GM12878 (cell line): ENCODE results near the gene DZIP1L. TPM values are rescaled to one million over a fixed set of nuclear protein-coding genes. Genes with fewer than 3 reads are reported as not detected.

Source experiments
- ATAC-seq: fragments of 200-7000 bp; cut with Tn5 transposase; 3 replicates; pipeline ENCODE4 v1.9.1; 2020; ENCODE audit warnings: mild to moderate bottlenecking, moderate library complexity
- BruUV-seq: library from RNA; stranded (reverse); fragments of 400-500 nt; replicated peaks from 2 replicates; lab custom pipeline; 2021; lab: Mats Ljungman, UMichigan
- CTCF ChIA-PET: fragments of 300-600 bp; sonication (Branson Sonifier 250); formaldehyde crosslinking; extraction: SDS; loops from one replicate; lab custom pipeline; 2021; ENCODE audit warnings: inconsistent platforms; lab: Yijun Ruan, JAX
- POLR2A ChIA-PET: fragments of 350-600 bp; formaldehyde crosslinking; extraction: SDS; loops from one replicate; lab custom pipeline; 2021; ENCODE audit warnings: inconsistent platforms; lab: Charles Lee
- RAD21 ChIA-PET: fragments of 300-600 bp; sonication (Branson Sonifier 250); formaldehyde crosslinking; loops from one replicate; lab custom pipeline; 2023; ENCODE audit warnings: antibody characterized with exemption; ENCODE audit not compliant: unreplicated experiment; lab: Charles Lee
- SMC1A ChIA-PET: fragments of 300-600 bp; sonication (Branson Sonifier 250); formaldehyde crosslinking; loops from one replicate; lab custom pipeline; 2023; ENCODE audit not compliant: unreplicated experiment, uncharacterized antibody; lab: Charles Lee
- DNase-seq: peaks from one replicate; pipeline ENCODE4 v3.0.0-alpha.2; 2011; ENCODE audit warnings: low read depth, low spot score
- FAIRE-seq: peaks from 3 replicates; lab custom pipeline; 2011; peaks lifted over from hg19 to GRCh38; lab: Jason Lieb, UNC
- H2AFZ ChIP-seq: 2 replicates; pipeline ENCODE4 v1.6.0; 2011; ENCODE audit warnings: low read depth, low read length, control low read depth; ENCODE audit not compliant: control insufficient read depth
- H3K27ac ChIP-seq: 2 replicates; pipeline ENCODE4 v1.5.1; 2011; ENCODE audit warnings: control low read depth; ENCODE audit not compliant: control insufficient read depth, insufficient read depth
- H3K27me3 ChIP-seq, 2 experiments: replicated peaks in 1 of 2; 2 replicates each; pipeline versions ENCODE4 v1.6.0 to v1.6.1; 2011; ENCODE audit warnings: low read length in 1 of 2; ENCODE audit not compliant: control insufficient read depth in 2 of 2, insufficient read depth in 2 of 2
- H3K36me3 ChIP-seq, 2 experiments: 2 replicates each; pipeline ENCODE4 v1.5.1; 2011; ENCODE audit warnings: low read length in 1 of 2; ENCODE audit not compliant: control insufficient read depth in 2 of 2, insufficient read depth in 2 of 2
- H3K4me1 ChIP-seq: 2 replicates; pipeline ENCODE4 v1.6.1; 2011; ENCODE audit warnings: mild to moderate bottlenecking, low read length, moderate library complexity, mixed read lengths; ENCODE audit not compliant: control insufficient read depth, insufficient read depth
- H3K4me2 ChIP-seq: 2 replicates; pipeline ENCODE4 v1.6.0; 2011; ENCODE audit warnings: control low read depth; ENCODE audit not compliant: control insufficient read depth, insufficient read depth
- H3K4me3 ChIP-seq: fragments of 200-600 bp; sonication (generic); 2 replicates; pipeline ENCODE4 v1.5.1; 2016
- H3K79me2 ChIP-seq: 2 replicates; pipeline ENCODE4 v1.6.0; 2011; ENCODE audit warnings: low read length; ENCODE audit not compliant: control insufficient read depth, insufficient read depth
- H3K9ac ChIP-seq: 2 replicates; pipeline ENCODE4 v1.8.0; 2011; ENCODE audit warnings: low read length, control low read depth, mixed read lengths; ENCODE audit not compliant: control insufficient read depth, insufficient read depth
- H3K9me3 ChIP-seq: replicated peaks from 3 replicates; pipeline ENCODE4 v1.5.1; 2011; ENCODE audit warnings: mild to moderate bottlenecking, low read length; ENCODE audit not compliant: control insufficient read depth, insufficient read depth
- H4K20me1 ChIP-seq: 2 replicates; pipeline ENCODE4 v1.6.0; 2011; ENCODE audit not compliant: control insufficient read depth, insufficient read depth
- ATF2 ChIP-seq: IDR thresholded peaks from 2 replicates; pipeline ENCODE4 v1.6.1; 2012; ENCODE audit warnings: low read length, inconsistent platforms
- BCL11A ChIP-seq: IDR thresholded peaks from 2 replicates; pipeline ENCODE4 v1.6.1; 2011; ENCODE audit warnings: low read depth, low read length
- CREM ChIP-seq: IDR thresholded peaks from 2 replicates; pipeline ENCODE4 v1.6.1; 2014; ENCODE audit warnings: antibody characterized with exemption, low read depth
- DPF2 ChIP-seq: fragments of 450-650 bp; IDR thresholded peaks from 2 replicates; pipeline ENCODE4 v1.6.1; 2017; ENCODE audit warnings: mild to moderate bottlenecking
- EP300 ChIP-seq, 2 experiments: fragments of 150-350 bp in 1 of 2; IDR thresholded peaks; 2 replicates each; pipeline ENCODE4 v1.6.1; 2011 to 2012; ENCODE audit warnings: low read depth in 2 of 2, low read length in 2 of 2, borderline replicate concordance in 1 of 2, improper control_type of control experiment in 1 of 2, inconsistent platforms in 1 of 2; ENCODE audit not compliant: control insufficient read depth in 1 of 2
- IRF4 ChIP-seq: IDR thresholded peaks from 2 replicates; pipeline ENCODE4 v1.6.1; 2011; ENCODE audit warnings: low read depth, low read length
- JUNB ChIP-seq: IDR thresholded peaks from 2 replicates; pipeline ENCODE4 v1.6.1; 2016; ENCODE audit warnings: antibody characterized with exemption, mild to moderate bottlenecking
- NBN ChIP-seq: fragments of 450-650 bp; IDR thresholded peaks from 2 replicates; pipeline ENCODE4 v1.6.1; 2016
- NFIC ChIP-seq: IDR thresholded peaks from 2 replicates; pipeline ENCODE4 v1.6.1; 2012; ENCODE audit warnings: low read depth, mild to moderate bottlenecking, inconsistent platforms, low read length, moderate library complexity
- PKNOX1 ChIP-seq: fragments of 450-650 bp; IDR thresholded peaks from 2 replicates; pipeline ENCODE4 v1.6.1; 2016; ENCODE audit warnings: mild to moderate bottlenecking
- POLR2A ChIP-seq: IDR thresholded peaks from 2 replicates; pipeline ENCODE4 v1.6.1; 2011; ENCODE audit warnings: low read depth, mild to moderate bottlenecking, low read length
- PRDM15 ChIP-seq: fragments of 450-650 bp; formaldehyde crosslinking; IDR thresholded peaks from 2 replicates; pipeline ENCODE4 v1.4.0; 2020; ENCODE audit warnings: mild to moderate bottlenecking, moderate library complexity
- RUNX3 ChIP-seq: IDR thresholded peaks from 2 replicates; pipeline ENCODE4 v1.6.1; 2012; ENCODE audit warnings: low read length, inconsistent platforms
- TCF7 ChIP-seq: IDR thresholded peaks from 2 replicates; pipeline ENCODE4 v1.6.1; 2014; ENCODE audit warnings: antibody characterized with exemption, borderline replicate concordance
- USF1 ChIP-seq: IDR thresholded peaks from 2 replicates; pipeline ENCODE4 v1.6.1; 2011; ENCODE audit warnings: borderline replicate concordance, low read depth, mild to moderate bottlenecking, moderate library complexity, mixed read lengths, low read length; ENCODE audit not compliant: insufficient read depth; ENCODE audit errors: extremely low read length
- ZNF622 ChIP-seq: fragments of 450-650 bp; IDR thresholded peaks from 2 replicates; pipeline ENCODE4 v1.6.1; 2017; ENCODE audit warnings: mild to moderate bottlenecking, inconsistent platforms
- WGBS: methylation state at CpG from one replicate; pipeline ENCODE4 v1.1.6; 2016; ENCODE audit warnings: low lambda C conversion rate; ENCODE audit not compliant: insufficient replicate concordance, insufficient coverage; ENCODE audit errors: missing lambda C conversion rate; 5-methylcytosine and 5-hydroxymethylcytosine counted together
- in situ Hi-C: fragments of 300-500 bp; cut with MboI; formaldehyde crosslinking; loops from 9 replicates; pipeline ENCODE4 v1.14.3; 2018; ENCODE audit warnings: mixed read lengths
- intact Hi-C: fragments of 100-400 bp; cut with micrococcal nuclease; formaldehyde crosslinking; loops from one replicate; pipeline ENCODE4 v1.14.2; 2022; ENCODE audit not compliant: unreplicated experiment
- polyA plus RNA-seq, 11 experiments: library from polyadenylated mRNA; depleted of rRNA in 4 of 11; unstranded in 6 of 11; stranded (reverse) in 5 of 11; fragments of >200 nt; fragmentation: Nextera tagmentation in 4 of 11; fragmentation: Illumina TruSeq in 1 of 11; extraction: Ambion mirVana in 4 of 11; extraction: Trizol in 1 of 11; gene quantifications; 1 replicate in 1 of 11; 2 replicates in 10 of 11; pipeline versions ENCODE4 v1.2.1 to v1.2.3, GENCODE V29; 2011 to 2016; ENCODE audit warnings: inconsistent platforms in 2 of 11, missing spikeins in 2 of 11, low read depth in 1 of 11
- total RNA-seq, 4 experiments: library from RNA; depleted of rRNA in 3 of 4; stranded (reverse); fragments of >200 nt in 3 of 4; fragmentation: Illumina TruSeq in 1 of 4; extraction: Trizol in 1 of 4; gene quantifications; 2 replicates each; pipeline versions ENCODE4 v1.2.1 to v1.2.3, GENCODE V29; 2013 to 2021
- TF ChIP-seq, protein P1 (sequence below): IDR thresholded peaks from 2 replicates; pipeline ENCODE4 v1.6.1; 2011; ENCODE audit warnings: low read depth, mild to moderate bottlenecking, low read length, moderate library complexity, borderline replicate concordance; ENCODE audit errors: extremely low read depth

The DZIP1L gene
- total and polyA plus RNA-seq, 10 of the 15 experiments (the other 5 are each of a cell fraction or from before 2014, with no cell fraction given) = not detected

GRCh38 chr3:138023754-138024153 lies 91.7 kb downstream of the DZIP1L start:
- BruUV-seq = no TSS peak
- no peaks in the 10 kb centered on the region for H3K27me3 ChIP-seq
- H3K4me3 ChIP-seq = no peak overlapping the region
- no peak overlapping the region for H3K9ac ChIP-seq
- H3K4me2 ChIP-seq = no peak overlapping the region
- DNase-seq = no peak
- CTCF ChIA-PET = interaction anchor here (1.0 to 1.2 kb wide), 3 partner anchors 10 to 29 kb away, joined by 3 to 4 read pairs (median 3); no protein-coding TSS in a partner anchor
- H2AFZ ChIP-seq = no peak overlapping the region
- H4K20me1 ChIP-seq = no peaks in the 10 kb centered on the region
- no peaks in the 10 kb centered on the region for H3K9me3 ChIP-seq
- H3K79me2 ChIP-seq = no peaks in the 10 kb centered on the region
- POLR2A ChIA-PET = interaction anchor here (4.2 kb wide), 1 partner anchor 9 kb away, joined by 21 read pairs; no protein-coding TSS in a partner anchor
- intact Hi-C loops (loop anchor here (2.0 kb wide), 1 partner anchor 35 kb away; no protein-coding TSS in a partner anchor), in situ Hi-C loops (no loop called here)
- H3K4me1 ChIP-seq = peaks cover 12% of the 10 kb centered on the region
- peak overlapping the region; percentile 48 for H3K27ac ChIP-seq
- peak; percentile 23 for FAIRE-seq
- SMC1A ChIA-PET = interaction anchor here (0.6 to 3.0 kb wide), 6 partner anchors 8 to 34 kb away, joined by 3 to 22 read pairs (median 10); no protein-coding TSS in a partner anchor
- peak; percentile 69 for ATAC-seq
- RAD21 ChIA-PET = interaction anchor here (3.2 to 3.3 kb wide), 2 partner anchors 10 to 35 kb away, joined by 11 to 18 read pairs; no protein-coding TSS in a partner anchor
- WGBS = 49% methylated on average over 4 of the region's 4 CpGs
- peak; percentile 81 for TF ChIP-seq JUNB
- no peak for TF ChIP-seq USF1
- peak; percentile 47; the same call in 1 of the 2 replicates for TF ChIP-seq NFIC
- peak; percentile 29; the same call in 1 of the 2 replicates for TF ChIP-seq CREM
- TF ChIP-seq TCF7 = no peak
- no peak for TF ChIP-seq EP300 (IDR thresholded peaks at IDR 0.05; ENCODE audit: borderline replicate concordance in 1 of 2, control insufficient read depth in 1 of 2, low read depth in 2 of 2, low read length in 2 of 2)
- TF ChIP-seq IRF4 = peak; percentile 83
- peak; percentile 69 for TF ChIP-seq RUNX3
- no peak for TF ChIP-seq PRDM15 (CRISPR knock-in tag)
- TF ChIP-seq ATF2 = peak; percentile 55; the same call in 1 of the 2 replicates
- TF ChIP-seq ZNF622 = no peak
- TF ChIP-seq POLR2A = no peak
- TF ChIP-seq DPF2 = 0 out of 2 replicates have a peak, but pooled peaks have one; percentile 26
- TF ChIP-seq NBN = no peak
- TF ChIP-seq PKNOX1 = 0 out of 2 replicates have a peak, but pooled peaks have one; percentile 51
- TF ChIP-seq, protein P1, sequence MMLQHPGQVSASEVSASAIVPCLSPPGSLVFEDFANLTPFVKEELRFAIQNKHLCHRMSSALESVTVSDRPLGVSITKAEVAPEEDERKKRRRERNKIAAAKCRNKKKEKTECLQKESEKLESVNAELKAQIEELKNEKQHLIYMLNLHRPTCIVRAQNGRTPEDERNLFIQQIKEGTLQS = no peak
- peak; percentile 61; the same call in 1 of the 2 replicates for TF ChIP-seq BCL11A
- H3K36me3 ChIP-seq = no peaks in the 10 kb centered on the region
